SK-N-SH (cell line): Measurements from ENCODE around the gene PTGFRN. TPM values are rescaled to one million over a fixed set of nuclear protein-coding genes. Genes with fewer than 3 reads are reported as not detected.
A peak's percentile ranks its signal among the peaks of the same experiment; 100 is the strongest.

Experiments
- CTCF ChIA-PET: fragments of 300-600, 350-600 bp; formaldehyde crosslinking; extraction: SDS; loops from one replicate; lab custom pipeline; 2021; lab: Yijun Ruan, JAX
- POLR2A ChIA-PET: fragments of 350-600 bp; sonication (Branson Sonifier 250); formaldehyde crosslinking; extraction: SDS; loops from one replicate; lab custom pipeline; 2020; ENCODE audit warnings: antibody characterized with exemption, inconsistent platforms; lab: Yijun Ruan, JAX
- DNase-seq: peaks from one replicate; pipeline ENCODE4 v3.0.0; 2012
- H2AFZ ChIP-seq: fragments of 200-600 bp; sonication (generic); 2 replicates; pipeline ENCODE4 v1.8.1; 2016; ENCODE audit warnings: antibody characterized with exemption, mild to moderate bottlenecking, low read depth
- H3F3A ChIP-seq: fragments of 200-600 bp; sonication (generic); replicated peaks from 2 replicates; pipeline ENCODE3; 2016; ENCODE audit warnings: antibody characterized with exemption, mild to moderate bottlenecking; ENCODE audit not compliant: insufficient read depth
- H3K27ac ChIP-seq, 2 experiments: fragments of 200-500 bp in 1 of 2; fragments of 200-600 bp in 1 of 2; sonication (Bioruptor generic) in 1 of 2; sonication (generic), shearing (Covaris generic) in 1 of 2; 2 replicates each; pipeline versions ENCODE4 v1.5.1 to v1.6.1; 2014 to 2016; ENCODE audit warnings: low read depth in 2 of 2, inconsistent platforms in 1 of 2, low read length in 1 of 2, mild to moderate bottlenecking in 1 of 2, mixed read lengths in 1 of 2
- H3K27me3 ChIP-seq: fragments of 200-600 bp; sonication (generic), shearing (Covaris generic); 2 replicates; pipeline ENCODE4 v1.6.1; 2016; ENCODE audit warnings: mixed run types; ENCODE audit not compliant: insufficient read depth
- H3K36me3 ChIP-seq, 2 experiments: fragments of 200-500 bp in 1 of 2; fragments of 200-600 bp in 1 of 2; sonication (Bioruptor generic) in 1 of 2; sonication (generic) in 1 of 2; replicated peaks in 1 of 2; 2 replicates each; pipeline versions ENCODE3 to v1.5.1; 2014 to 2016; ENCODE audit warnings: low read length in 1 of 2, mild to moderate bottlenecking in 1 of 2; ENCODE audit not compliant: insufficient read depth in 2 of 2, control insufficient read depth in 1 of 2
- H3K4me1 ChIP-seq, 2 experiments: fragments of 200-500 bp in 1 of 2; fragments of 200-600 bp in 1 of 2; sonication (Bioruptor generic) in 1 of 2; sonication (generic), shearing (Covaris generic) in 1 of 2; 2 replicates each; pipeline versions ENCODE4 v1.5.1 to v1.6.1; 2014 to 2016; ENCODE audit warnings: low read depth in 1 of 2, low read length in 1 of 2, mixed run types in 1 of 2; ENCODE audit not compliant: insufficient read depth in 2 of 2, control insufficient read depth in 1 of 2
- H3K4me2 ChIP-seq: fragments of 200-600 bp; sonication (generic), shearing (Covaris generic); 2 replicates; pipeline ENCODE4 v1.6.1; 2017; ENCODE audit warnings: mixed run types
- H3K4me3 ChIP-seq, 2 experiments: fragments of 200-500 bp in 1 of 2; fragments of 200-600 bp in 1 of 2; sonication (Bioruptor generic) in 1 of 2; sonication (generic), shearing (Covaris generic) in 1 of 2; 2 replicates each; pipeline versions ENCODE4 v1.5.1 to v1.8.1; 2014 to 2016; ENCODE audit warnings: low read depth in 2 of 2, inconsistent platforms in 1 of 2, low read length in 1 of 2, mild to moderate bottlenecking in 1 of 2, mixed read lengths in 1 of 2, moderate library complexity in 1 of 2
- H3K79me2 ChIP-seq: fragments of 200-600 bp; sonication (generic); 2 replicates; pipeline ENCODE4 v1.8.1; 2017; ENCODE audit warnings: mild to moderate bottlenecking; ENCODE audit not compliant: insufficient read depth
- H3K9ac ChIP-seq: fragments of 200-600 bp; sonication (generic); 2 replicates; pipeline ENCODE4 v1.6.1; 2017; ENCODE audit warnings: mixed run types
- H3K9me2 ChIP-seq: fragments of 200-600 bp; sonication (generic); 2 replicates; pipeline ENCODE4 v1.6.1; 2017; ENCODE audit warnings: mixed run types
- H3K9me3 ChIP-seq: fragments of 200-600 bp; sonication (generic); 2 replicates; pipeline ENCODE4 v1.6.1; 2017; ENCODE audit warnings: mixed run types, mild to moderate bottlenecking, moderate library complexity
- H4K20me1 ChIP-seq: fragments of 200-600 bp; sonication (generic); 2 replicates; pipeline ENCODE4 v1.6.1; 2017; ENCODE audit warnings: mild to moderate bottlenecking, mixed run types; ENCODE audit not compliant: insufficient read depth
- MXI1 ChIP-seq: IDR thresholded peaks from 2 replicates; pipeline ENCODE4 v1.6.1; 2012; ENCODE audit warnings: mild to moderate bottlenecking, low read depth, low read length, improper control_type of control experiment
- WGBS: methylation state at CpG from one replicate; pipeline ENCODE4 v1.1.6; 2017; ENCODE audit warnings: low lambda C conversion rate; 5-methylcytosine and 5-hydroxymethylcytosine counted together
- polyA plus RNA-seq, 3 experiments: library from polyadenylated mRNA; depleted of rRNA; stranded (reverse); fragments of >200 nt; gene quantifications; 2 replicates each; pipeline ENCODE4 v1.2.3, GENCODE V29; 2012
- small RNA-seq, 7 experiments: library from RNA; depleted of rRNA; stranded (forward); fragments of <200 nt; gene quantifications; one replicate each; pipeline ENCODE3, GENCODE V24; 2012
- TF ChIP-seq, protein P1 (sequence below): fragments of 150-350 bp; IDR thresholded peaks from 2 replicates; pipeline ENCODE4 v1.6.1; 2016; ENCODE audit warnings: mild to moderate bottlenecking, low read depth, low read length

Gene PTGFRN
- polyA plus RNA-seq, 1 of the 3 experiments (the other 2 are of a cell fraction), result 22.4 TPM

GRCh38 chr1:117038236-117038635 is 128.5 kb downstream of the PTGFRN start:
- H3K4me1 ChIP-seq, result peaks cover 0 to 23% of the 10 kb centered on the region in 2 experiments; a peak in 2 of 4 replicates
- POLR2A ChIA-PET, result no interaction called here
- peak overlapping the region in 1 of 2 experiments; percentile 72; a peak in 2 of 4 replicates for H3K27ac ChIP-seq
- H3K27me3 ChIP-seq, result no peaks in the 10 kb centered on the region
- no peaks in the 10 kb centered on the region for H3F3A ChIP-seq
- no peaks in the 10 kb centered on the region for H3K9me3 ChIP-seq
- H3K9ac ChIP-seq, result no peak overlapping the region
- H4K20me1 ChIP-seq, result no peaks in the 10 kb centered on the region
- TF ChIP-seq, protein P1, sequence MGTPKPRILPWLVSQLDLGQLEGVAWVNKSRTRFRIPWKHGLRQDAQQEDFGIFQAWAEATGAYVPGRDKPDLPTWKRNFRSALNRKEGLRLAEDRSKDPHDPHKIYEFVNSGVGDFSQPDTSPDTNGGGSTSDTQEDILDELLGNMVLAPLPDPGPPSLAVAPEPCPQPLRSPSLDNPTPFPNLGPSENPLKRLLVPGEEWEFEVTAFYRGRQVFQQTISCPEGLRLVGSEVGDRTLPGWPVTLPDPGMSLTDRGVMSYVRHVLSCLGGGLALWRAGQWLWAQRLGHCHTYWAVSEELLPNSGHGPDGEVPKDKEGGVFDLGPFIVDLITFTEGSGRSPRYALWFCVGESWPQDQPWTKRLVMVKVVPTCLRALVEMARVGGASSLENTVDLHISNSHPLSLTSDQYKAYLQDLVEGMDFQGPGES, result no peak
- TF ChIP-seq MXI1, result peak; percentile 6; the same call in 1 of the 2 replicates
- TF ChIP-seq, all 33 proteins: peak for 1
- H3K9me2 ChIP-seq, result no peaks in the 10 kb centered on the region
- CTCF ChIA-PET, result interaction anchor here (0.6 to 1.7 kb wide), 5 partner anchors 18 to 301 kb away, joined by 3 to 7 read pairs (median 3); no protein-coding TSS in a partner anchor
- DNase-seq, result peak; percentile 37
- H2AFZ ChIP-seq, result no peak overlapping the region
- 38% methylated on average over 6 of the region's 6 CpGs for WGBS
- no peaks in the 10 kb centered on the region for H3K79me2 ChIP-seq
- H3K36me3 ChIP-seq, result no peaks in the 10 kb centered on the region
- no peak overlapping the region for H3K4me2 ChIP-seq
- no peak overlapping the region for H3K4me3 ChIP-seq

Small RNAs within 50 kb of the gene (small RNA-seq; reads per million reads assigned to genes)
- 0 to 0.52 (median 0) reads per million in 7 experiments for gene RNA5SP55

Other genes with a start within 250 kb of the PTGFRN start
- gene IGSF3, start 242.2 kb upstream of the PTGFRN start, polyA plus RNA-seq (2012; rRNA removed), result 3.0 and 3.6 TPM in 2 replicates
- not detected in 2 replicates for gene CD2, start 155.5 kb upstream of the PTGFRN start, polyA plus RNA-seq (2012; rRNA removed)
- 0.08 and 0.16 TPM in 2 replicates for gene CD101, start 91.8 kb downstream of the PTGFRN start, polyA plus RNA-seq (2012; rRNA removed)
- gene TTF2, start 150.4 kb downstream of the PTGFRN start, polyA plus RNA-seq (2012; rRNA removed), result 10.8 and 12.2 TPM in 2 replicates
- gene TRIM45, start 211.8 kb downstream of the PTGFRN start, polyA plus RNA-seq (2012; rRNA removed), result 7.4 and 9.7 TPM in 2 replicates